GM23248 (cell line): ENCODE results near the gene TFDP3. TPM values are rescaled to one million over a fixed set of nuclear protein-coding genes. Genes with fewer than 3 reads are reported as not detected.
A peak's percentile ranks its signal among the peaks of the same experiment; 100 is the strongest.

Experiments
- DNase-seq: peaks from one replicate; pipeline ENCODE4 v3.0.0-alpha.2; 2015
- H2AFZ ChIP-seq: fragments of 200-600 bp; sonication (generic); 2 replicates; pipeline ENCODE4 v1.6.1; 2016; ENCODE audit warnings: antibody characterized with exemption
- H3F3A ChIP-seq: fragments of 200-600 bp; sonication (generic); 2 replicates; pipeline ENCODE4 v1.6.1; 2016; ENCODE audit warnings: mild to moderate bottlenecking, antibody characterized with exemption, mixed run types; ENCODE audit not compliant: insufficient read depth
- H3K27ac ChIP-seq: fragments of 200-600 bp; sonication (generic); 2 replicates; pipeline ENCODE4 v1.5.1; 2016; ENCODE audit warnings: mild to moderate bottlenecking
- H3K27me3 ChIP-seq: fragments of 200-600 bp; sonication (generic); replicated peaks from 2 replicates; pipeline ENCODE4 v1.6.1; 2016; ENCODE audit warnings: mild to moderate bottlenecking; ENCODE audit not compliant: insufficient read depth
- H3K36me3 ChIP-seq: fragments of 200-600 bp; sonication (generic); 2 replicates; pipeline ENCODE4 v1.6.1; 2016; ENCODE audit warnings: low read depth, mild to moderate bottlenecking
- H3K4me1 ChIP-seq: fragments of 200-600 bp; sonication (generic); 2 replicates; pipeline ENCODE4 v1.6.1; 2016; ENCODE audit warnings: mild to moderate bottlenecking; ENCODE audit not compliant: insufficient read depth
- H3K4me2 ChIP-seq: fragments of 200-600 bp; sonication (generic); one replicate; pipeline ENCODE4 v1.6.1; 2016; ENCODE audit warnings: mild to moderate bottlenecking; ENCODE audit not compliant: unreplicated experiment
- H3K4me3 ChIP-seq: fragments of 200-600 bp; sonication (generic); 2 replicates; pipeline ENCODE4 v1.5.1; 2016; ENCODE audit warnings: mild to moderate bottlenecking
- H3K79me2 ChIP-seq: fragments of 200-600 bp; sonication (generic); 2 replicates; pipeline ENCODE4 v1.6.1; 2016; ENCODE audit warnings: mild to moderate bottlenecking; ENCODE audit not compliant: insufficient read depth
- H3K9ac ChIP-seq: fragments of 200-600 bp; sonication (generic); 2 replicates; pipeline ENCODE4 v1.6.1; 2016; ENCODE audit warnings: mild to moderate bottlenecking
- H3K9me2 ChIP-seq: fragments of 200-600 bp; sonication (generic); 2 replicates; pipeline ENCODE4 v1.6.1; 2016; ENCODE audit warnings: mixed run types, mild to moderate bottlenecking, moderate library complexity; ENCODE audit not compliant: insufficient read depth
- H3K9me3 ChIP-seq: fragments of 200-600 bp; sonication (generic); one replicate; pipeline ENCODE4 v1.6.1; 2017; ENCODE audit warnings: low read depth
- H4K20me1 ChIP-seq: fragments of 200-600 bp; sonication (generic); 2 replicates; pipeline ENCODE4 v1.6.0; 2016; ENCODE audit not compliant: insufficient read depth
- EZH2 ChIP-seq: fragments of 200-600 bp; sonication (generic); IDR thresholded peaks from 2 replicates; pipeline ENCODE4 v1.6.1; 2018; ENCODE audit warnings: antibody characterized with exemption, mild to moderate bottlenecking; ENCODE audit not compliant: insufficient read depth, poor library complexity, severe bottlenecking
- EZH2phosphoT487 ChIP-seq: fragments of 200-600 bp; sonication (generic); IDR thresholded peaks from 2 replicates; pipeline ENCODE4 v1.6.1; 2018; ENCODE audit warnings: antibody characterized with exemption, moderate library complexity, mild to moderate bottlenecking, low read depth; ENCODE audit not compliant: insufficient read depth
- WGBS, 2 experiments: methylation state at CpG; one replicate each; pipeline ENCODE4 v1.1.6; 2015 to 2017; ENCODE audit warnings: low lambda C conversion rate in 2 of 2, low coverage in 1 of 2; ENCODE audit errors: missing lambda C conversion rate in 2 of 2; 5-methylcytosine and 5-hydroxymethylcytosine counted together
- in situ Hi-C: fragments of 300-500 bp; cut with MboI; formaldehyde crosslinking; loops from 2 replicates; pipeline ENCODE4 v1.15.0; 2020
- polyA plus RNA-seq: library from polyadenylated mRNA; unstranded; fragments of >200 nt; fragmentation: Nextera tagmentation; extraction: Ambion mirVana; gene quantifications from 2 replicates; pipeline ENCODE4 v1.2.1, GENCODE V29; 2016
- total RNA-seq: library from RNA; depleted of rRNA; stranded (reverse); fragments of >200 nt; shearing (Covaris generic); gene quantifications from 2 replicates; pipeline ENCODE4 v1.2.3, GENCODE V29; 2014

Gene TFDP3
- total and polyA plus RNA-seq, 2 experiments from 2014 or later, result not detected

DNA sequence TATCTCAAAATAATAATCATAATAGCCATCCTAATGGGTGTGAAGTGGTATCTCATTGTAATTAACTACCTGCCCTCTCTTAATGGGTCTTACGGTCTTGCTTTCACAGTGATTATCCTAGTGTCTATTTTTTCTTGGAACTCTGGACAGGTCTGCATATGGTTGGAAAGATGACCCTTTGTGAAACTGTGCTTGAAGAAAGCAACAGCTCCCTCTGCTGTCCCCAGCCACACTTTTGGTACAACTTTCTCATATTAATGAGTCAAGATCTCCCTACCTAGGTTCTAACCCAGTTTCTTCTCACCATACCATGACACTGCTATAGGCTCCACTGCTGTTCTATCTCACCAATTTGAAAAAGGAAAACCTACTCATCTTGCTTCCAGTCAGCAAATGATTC lies 2.4 kb downstream of the TFDP3 start:
- Histone ChIP-seq H3K36me3 (no peaks in the 10 kb centered on the region), H3K4me2 (no peak overlapping the region), H3K4me3 (no peak overlapping the region), H3K27me3 (no peaks in the 10 kb centered on the region), H4K20me1 (no peaks in the 10 kb centered on the region), H2AFZ (no peak overlapping the region), H3K4me1 (no peaks in the 10 kb centered on the region), H3K9me2 (no peaks in the 10 kb centered on the region), H3K79me2 (no peaks in the 10 kb centered on the region), H3K27ac (no peak overlapping the region), H3K9me3 (no peaks in the 10 kb centered on the region), H3F3A (no peaks in the 10 kb centered on the region), H3K9ac (no peak overlapping the region)
- DNase-seq, result peak; percentile 31
- in situ Hi-C loops, result no loop called here
- TF ChIP-seq EZH2, result no peak
- no peak for TF ChIP-seq EZH2phosphoT487
- WGBS, 2 experiments, result 81 to 100% methylated on average over 1 of the region's 1 CpG

GRCh38 chrX:133215017-133215416 lies 3.1 kb downstream of the TFDP3 start:
- Histone ChIP-seq H3K27me3 (no peaks in the 10 kb centered on the region), H3K36me3 (no peaks in the 10 kb centered on the region), H3K4me1 (no peaks in the 10 kb centered on the region), H2AFZ (no peak overlapping the region), H3F3A (no peaks in the 10 kb centered on the region), H3K4me2 (no peak overlapping the region), H3K9me3 (no peaks in the 10 kb centered on the region), H3K27ac (no peak overlapping the region), H3K79me2 (no peaks in the 10 kb centered on the region), H3K9me2 (no peaks in the 10 kb centered on the region), H4K20me1 (no peaks in the 10 kb centered on the region), H3K9ac (no peak overlapping the region), H3K4me3 (no peak overlapping the region)
- in situ Hi-C loops, result no loop called here
- DNase-seq, result no peak
- WGBS, 2 experiments, result 85% methylated on average over 3 of the region's 3 CpGs
- TF ChIP-seq EZH2, result no peak
- no peak for TF ChIP-seq EZH2phosphoT487

- H3K4me1 ChIP-seq, result no peaks in the 10 kb centered on the region
- peak; percentile 40 for DNase-seq
- no peak overlapping the region for H2AFZ ChIP-seq
- H3K36me3 ChIP-seq, result no peaks in the 10 kb centered on the region
- WGBS, 2 experiments, result 21 to 27% methylated on average over 3 of the region's 3 CpGs
- H3K27ac ChIP-seq, result no peak overlapping the region
- no peak overlapping the region for H3K4me2 ChIP-seq
- no peaks in the 10 kb centered on the region for H3K27me3 ChIP-seq
- H3K9me3 ChIP-seq, result no peaks in the 10 kb centered on the region
- no peak for TF ChIP-seq EZH2
- no peaks in the 10 kb centered on the region for H3K79me2 ChIP-seq
- H3K9me2 ChIP-seq, result no peaks in the 10 kb centered on the region
- H3K9ac ChIP-seq, result no peak overlapping the region
- no peak overlapping the region for H3K4me3 ChIP-seq
- H4K20me1 ChIP-seq, result no peaks in the 10 kb centered on the region
- H3F3A ChIP-seq, result no peaks in the 10 kb centered on the region
- in situ Hi-C loops, result no loop called here
Observed at GRCh38 chrX:133214301-133214700, 3.9 kb downstream of the TFDP3 start.

DNA sequence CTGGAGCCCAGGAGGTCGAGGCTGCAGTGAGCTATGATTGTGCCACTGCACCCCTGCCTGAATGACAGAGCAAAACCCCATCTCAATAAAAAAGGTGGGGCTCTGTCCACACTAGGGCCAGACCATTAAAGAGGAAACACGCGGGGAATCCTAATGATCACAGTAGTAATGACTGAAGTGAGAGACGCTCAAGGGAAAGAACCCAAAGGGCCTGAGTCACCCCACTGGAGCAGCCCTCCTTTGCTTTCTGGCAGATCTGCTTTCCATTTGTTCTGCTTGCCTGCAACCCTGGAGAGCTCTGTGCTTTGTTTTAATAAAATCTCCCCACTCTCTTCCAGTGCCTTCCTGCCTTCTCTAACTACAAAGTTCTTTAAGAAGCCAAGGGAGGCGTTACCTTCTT lies 5.0 kb downstream of the TFDP3 start:
- Histone ChIP-seq H3K9me2 (no peaks in the 10 kb centered on the region), H3K27me3 (no peaks in the 10 kb centered on the region), H3F3A (no peaks in the 10 kb centered on the region), H3K79me2 (no peaks in the 10 kb centered on the region), H3K36me3 (no peaks in the 10 kb centered on the region), H2AFZ (no peak overlapping the region), H3K9me3 (no peaks in the 10 kb centered on the region), H3K4me2 (no peak overlapping the region), H3K9ac (no peak overlapping the region), H4K20me1 (no peaks in the 10 kb centered on the region), H3K27ac (no peak overlapping the region), H3K4me1 (no peaks in the 10 kb centered on the region), H3K4me3 (no peak overlapping the region)
- DNase-seq, result peak; percentile 23
- no peak for TF ChIP-seq EZH2phosphoT487
- no peak for TF ChIP-seq EZH2
- in situ Hi-C loops, result no loop called here
- 4% methylated on average over 4 of the region's 5 CpGs for WGBS, 2 experiments

DNA sequence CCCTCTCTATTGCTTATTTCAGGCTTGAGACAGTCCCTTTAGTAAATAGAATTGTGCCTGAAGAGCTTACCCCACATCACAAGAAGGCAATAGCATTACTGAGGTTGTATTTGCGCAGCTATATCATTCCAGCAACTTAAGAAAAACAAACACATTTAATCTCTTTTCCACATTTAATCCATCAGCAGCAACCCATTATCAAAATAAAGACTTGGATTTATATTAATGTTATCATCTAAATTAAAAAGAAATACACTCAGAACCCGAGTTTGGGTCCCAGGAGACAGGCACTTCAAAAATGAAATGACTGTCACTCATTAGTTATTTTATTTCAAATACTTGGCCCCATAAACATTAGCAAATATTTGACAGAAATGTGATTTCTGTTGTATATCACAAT lies 10.4 kb downstream of the TFDP3 start:
- in situ Hi-C loops, result no loop called here
- H3K9me2 ChIP-seq, result no peaks in the 10 kb centered on the region
- no peak overlapping the region for H3K9ac ChIP-seq
- no peaks in the 10 kb centered on the region for H3K79me2 ChIP-seq
- TF ChIP-seq EZH2 (no peak), EZH2phosphoT487 (no peak)
- no peaks in the 10 kb centered on the region for H3K36me3 ChIP-seq
- no peak overlapping the region for H3K4me3 ChIP-seq
- H3F3A ChIP-seq, result no peaks in the 10 kb centered on the region
- no peak overlapping the region for H3K27ac ChIP-seq
- no peak overlapping the region for H2AFZ ChIP-seq
- H3K9me3 ChIP-seq, result no peaks in the 10 kb centered on the region
- no peak overlapping the region for H3K4me2 ChIP-seq
- no peaks in the 10 kb centered on the region for H3K4me1 ChIP-seq
- H4K20me1 ChIP-seq, result no peaks in the 10 kb centered on the region
- DNase-seq, result no peak
- WGBS, 2 experiments, result 39 to 42% methylated on average over 2 of the region's 2 CpGs
- no peaks in the 10 kb centered on the region for H3K27me3 ChIP-seq
